AG09319 (cell line): Measurements from ENCODE around the gene CCL8.

Experiments
- DNase-seq: peaks from one replicate; pipeline ENCODE4 v3.0.0-alpha.2; 2010; ENCODE audit warnings: low read depth; ENCODE audit errors: extremely low read depth
- CTCF ChIP-seq: IDR thresholded peaks from 2 replicates; pipeline ENCODE4 v1.5.1; 2011; ENCODE audit warnings: low read depth, mild to moderate bottlenecking, inconsistent platforms, low read length, moderate library complexity

Gene CCL8

GRCh38 chr17:34303606-34304005, 15.6 kb upstream of the CCL8 start:
- no peak for DNase-seq
- TF ChIP-seq CTCF, result no peak

- DNase-seq, result no peak
- TF ChIP-seq CTCF, result no peak
Measured at GRCh38 chr17:34305061-34305460, 14.2 kb upstream of the CCL8 start.

GRCh38 chr17:34305606-34306005, 13.6 kb upstream of the CCL8 start:
- no peak for DNase-seq
- no peak for TF ChIP-seq CTCF

GRCh38 chr17:34306466-34306865, 12.8 kb upstream of the CCL8 start:
- TF ChIP-seq CTCF, result peak; percentile 55
- no peak for DNase-seq

- peak; percentile 78 for DNase-seq
- TF ChIP-seq CTCF, result no peak
Measured at GRCh38 chr17:34307110-34307509, 12.1 kb upstream of the CCL8 start.

GRCh38 chr17:34308371-34308770, 10.9 kb upstream of the CCL8 start:
- no peak for TF ChIP-seq CTCF
- no peak for DNase-seq

GRCh38 chr17:34311291-34311690, 7.9 kb upstream of the CCL8 start:
- DNase-seq, result no peak
- TF ChIP-seq CTCF, result no peak

- DNase-seq, result peak; percentile 67
- TF ChIP-seq CTCF, result no peak
Measured at GRCh38 chr17:34312080-34312479, 7.2 kb upstream of the CCL8 start.
